SK-N-SH (cell line): ENCODE results near the gene FAM184A.

Experiments used
- POLR2AphosphoS5 ChIP-seq: IDR thresholded peaks from 2 replicates; pipeline ENCODE4 v1.6.1; 2012; ENCODE audit warnings: low read depth, low read length
- RAD21 ChIP-seq: IDR thresholded peaks from 2 replicates; pipeline ENCODE4 v1.6.1; 2012; ENCODE audit warnings: mild to moderate bottlenecking, low read length
- RXRA ChIP-seq: IDR thresholded peaks from 2 replicates; pipeline ENCODE4 v1.4.0; 2012; ENCODE audit warnings: low read depth, mild to moderate bottlenecking, borderline replicate concordance
- SIN3A ChIP-seq: IDR thresholded peaks from 2 replicates; pipeline ENCODE4 v1.6.1; 2012; ENCODE audit warnings: low read depth, mild to moderate bottlenecking, low read length, moderate library complexity, borderline replicate concordance
- TCF12 ChIP-seq: IDR thresholded peaks from 2 replicates; pipeline ENCODE4 v1.4.0; 2012
- YY1 ChIP-seq: IDR thresholded peaks from 2 replicates; pipeline ENCODE4 v1.4.0; 2012; ENCODE audit warnings: low read depth, mild to moderate bottlenecking
- TF ChIP-seq, protein P1 (sequence below): IDR thresholded peaks from 2 replicates; pipeline ENCODE4 v1.4.0; 2012; ENCODE audit warnings: low read depth
- TF ChIP-seq, protein P2 (sequence below): fragments of 200-600 bp; sonication (generic); IDR thresholded peaks from 2 replicates; pipeline ENCODE4 v1.6.1; 2017; ENCODE audit warnings: antibody characterized with exemption, mild to moderate bottlenecking, moderate library complexity
- TF ChIP-seq, protein P3 (sequence below): fragments of 150-350 bp; IDR thresholded peaks from 2 replicates; pipeline ENCODE4 v1.6.1; 2017; ENCODE audit warnings: antibody characterized with exemption, low read length, low read depth, borderline replicate concordance

DNA sequence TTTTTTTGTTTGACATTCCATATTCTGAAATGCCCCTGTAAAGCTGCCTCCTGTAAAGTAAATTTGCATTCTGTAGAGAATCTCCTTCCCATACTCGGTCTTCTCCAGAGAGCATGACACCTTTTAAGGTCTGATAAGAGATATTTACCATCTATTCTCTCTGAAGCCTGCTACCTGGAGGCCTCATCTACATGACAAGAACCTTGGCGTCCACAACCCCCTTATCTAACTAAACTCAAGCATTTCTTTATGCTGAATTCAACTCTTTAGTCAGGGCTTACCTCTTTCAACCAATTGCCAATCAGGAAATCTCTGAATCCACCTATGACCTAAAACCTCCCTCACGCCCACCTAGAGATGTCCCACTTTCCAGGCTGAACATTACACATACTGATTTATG, 51.6 kb downstream of the FAM184A start:
- TF ChIP-seq POLR2AphosphoS5 (no peak), TCF12 (no peak), RAD21 (no peak), RXRA (no peak), SIN3A (no peak), YY1 (no peak)
- TF ChIP-seq, protein P1, sequence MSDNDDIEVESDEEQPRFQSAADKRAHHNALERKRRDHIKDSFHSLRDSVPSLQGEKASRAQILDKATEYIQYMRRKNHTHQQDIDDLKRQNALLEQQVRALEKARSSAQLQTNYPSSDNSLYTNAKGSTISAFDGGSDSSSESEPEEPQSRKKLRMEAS = no peak
- TF ChIP-seq, protein P2, sequence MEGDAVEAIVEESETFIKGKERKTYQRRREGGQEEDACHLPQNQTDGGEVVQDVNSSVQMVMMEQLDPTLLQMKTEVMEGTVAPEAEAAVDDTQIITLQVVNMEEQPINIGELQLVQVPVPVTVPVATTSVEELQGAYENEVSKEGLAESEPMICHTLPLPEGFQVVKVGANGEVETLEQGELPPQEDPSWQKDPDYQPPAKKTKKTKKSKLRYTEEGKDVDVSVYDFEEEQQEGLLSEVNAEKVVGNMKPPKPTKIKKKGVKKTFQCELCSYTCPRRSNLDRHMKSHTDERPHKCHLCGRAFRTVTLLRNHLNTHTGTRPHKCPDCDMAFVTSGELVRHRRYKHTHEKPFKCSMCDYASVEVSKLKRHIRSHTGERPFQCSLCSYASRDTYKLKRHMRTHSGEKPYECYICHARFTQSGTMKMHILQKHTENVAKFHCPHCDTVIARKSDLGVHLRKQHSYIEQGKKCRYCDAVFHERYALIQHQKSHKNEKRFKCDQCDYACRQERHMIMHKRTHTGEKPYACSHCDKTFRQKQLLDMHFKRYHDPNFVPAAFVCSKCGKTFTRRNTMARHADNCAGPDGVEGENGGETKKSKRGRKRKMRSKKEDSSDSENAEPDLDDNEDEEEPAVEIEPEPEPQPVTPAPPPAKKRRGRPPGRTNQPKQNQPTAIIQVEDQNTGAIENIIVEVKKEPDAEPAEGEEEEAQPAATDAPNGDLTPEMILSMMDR = no peak
- TF ChIP-seq, protein P3, sequence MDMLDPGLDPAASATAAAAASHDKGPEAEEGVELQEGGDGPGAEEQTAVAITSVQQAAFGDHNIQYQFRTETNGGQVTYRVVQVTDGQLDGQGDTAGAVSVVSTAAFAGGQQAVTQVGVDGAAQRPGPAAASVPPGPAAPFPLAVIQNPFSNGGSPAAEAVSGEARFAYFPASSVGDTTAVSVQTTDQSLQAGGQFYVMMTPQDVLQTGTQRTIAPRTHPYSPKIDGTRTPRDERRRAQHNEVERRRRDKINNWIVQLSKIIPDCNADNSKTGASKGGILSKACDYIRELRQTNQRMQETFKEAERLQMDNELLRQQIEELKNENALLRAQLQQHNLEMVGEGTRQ = no peak
